GM12878 (cell line): ENCODE measurements around the gene RBPJ. TPM values are rescaled to one million over a fixed set of nuclear protein-coding genes. Genes with fewer than 3 reads are reported as not detected.

Experiments
- ATAC-seq: fragments of 200-7000 bp; cut with Tn5 transposase; 3 replicates; pipeline ENCODE4 v1.9.1; 2020; ENCODE audit warnings: mild to moderate bottlenecking, moderate library complexity
- BruUV-seq: library from RNA; stranded (reverse); fragments of 400-500 nt; replicated peaks from 2 replicates; lab custom pipeline; 2021; lab: Mats Ljungman, UMichigan
- CTCF ChIA-PET: fragments of 300-600 bp; sonication (Branson Sonifier 250); formaldehyde crosslinking; extraction: SDS; loops from one replicate; lab custom pipeline; 2021; ENCODE audit warnings: inconsistent platforms; lab: Yijun Ruan, JAX
- POLR2A ChIA-PET: fragments of 350-600 bp; formaldehyde crosslinking; extraction: SDS; loops from one replicate; lab custom pipeline; 2021; ENCODE audit warnings: inconsistent platforms; lab: Charles Lee
- RAD21 ChIA-PET: fragments of 300-600 bp; sonication (Branson Sonifier 250); formaldehyde crosslinking; loops from one replicate; lab custom pipeline; 2023; ENCODE audit warnings: antibody characterized with exemption; ENCODE audit not compliant: unreplicated experiment; lab: Charles Lee
- SMC1A ChIA-PET: fragments of 300-600 bp; sonication (Branson Sonifier 250); formaldehyde crosslinking; loops from one replicate; lab custom pipeline; 2023; ENCODE audit not compliant: unreplicated experiment, uncharacterized antibody; lab: Charles Lee
- DNase-seq: peaks from one replicate; pipeline ENCODE4 v3.0.0-alpha.2; 2011; ENCODE audit warnings: low read depth, low spot score
- FAIRE-seq: peaks from 3 replicates; lab custom pipeline; 2011; peaks lifted over from hg19 to GRCh38; lab: Jason Lieb, UNC
- H2AFZ ChIP-seq: 2 replicates; pipeline ENCODE4 v1.6.0; 2011; ENCODE audit warnings: low read depth, low read length, control low read depth; ENCODE audit not compliant: control insufficient read depth
- H3K27ac ChIP-seq: 2 replicates; pipeline ENCODE4 v1.5.1; 2011; ENCODE audit warnings: control low read depth; ENCODE audit not compliant: control insufficient read depth, insufficient read depth
- H3K27me3 ChIP-seq, 2 experiments: replicated peaks in 1 of 2; 2 replicates each; pipeline versions ENCODE4 v1.6.0 to v1.6.1; 2011; ENCODE audit warnings: low read length in 1 of 2; ENCODE audit not compliant: control insufficient read depth in 2 of 2, insufficient read depth in 2 of 2
- H3K36me3 ChIP-seq, 2 experiments: 2 replicates each; pipeline ENCODE4 v1.5.1; 2011; ENCODE audit warnings: low read length in 1 of 2; ENCODE audit not compliant: control insufficient read depth in 2 of 2, insufficient read depth in 2 of 2
- H3K4me1 ChIP-seq: 2 replicates; pipeline ENCODE4 v1.6.1; 2011; ENCODE audit warnings: mild to moderate bottlenecking, low read length, moderate library complexity, mixed read lengths; ENCODE audit not compliant: control insufficient read depth, insufficient read depth
- H3K4me2 ChIP-seq: 2 replicates; pipeline ENCODE4 v1.6.0; 2011; ENCODE audit warnings: control low read depth; ENCODE audit not compliant: control insufficient read depth, insufficient read depth
- H3K4me3 ChIP-seq: fragments of 200-600 bp; sonication (generic); 2 replicates; pipeline ENCODE4 v1.5.1; 2016
- H3K79me2 ChIP-seq: 2 replicates; pipeline ENCODE4 v1.6.0; 2011; ENCODE audit warnings: low read length; ENCODE audit not compliant: control insufficient read depth, insufficient read depth
- H3K9ac ChIP-seq: 2 replicates; pipeline ENCODE4 v1.8.0; 2011; ENCODE audit warnings: low read length, control low read depth, mixed read lengths; ENCODE audit not compliant: control insufficient read depth, insufficient read depth
- H3K9me3 ChIP-seq: replicated peaks from 3 replicates; pipeline ENCODE4 v1.5.1; 2011; ENCODE audit warnings: mild to moderate bottlenecking, low read length; ENCODE audit not compliant: control insufficient read depth, insufficient read depth
- H4K20me1 ChIP-seq: 2 replicates; pipeline ENCODE4 v1.6.0; 2011; ENCODE audit not compliant: control insufficient read depth, insufficient read depth
- BMI1 ChIP-seq: fragments of 450-650 bp; IDR thresholded peaks from 2 replicates; pipeline ENCODE4 v1.6.1; 2016; ENCODE audit warnings: mild to moderate bottlenecking, moderate library complexity, borderline replicate concordance
- ELK1 ChIP-seq: IDR thresholded peaks from 2 replicates; pipeline ENCODE4 v1.6.1; 2012; ENCODE audit warnings: low read depth, low read length, improper control_type of control experiment
- HDAC2 ChIP-seq: fragments of 200-600 bp; sonication (generic); IDR thresholded peaks from 2 replicates; pipeline ENCODE4 v1.6.1; 2017
- JUND ChIP-seq: IDR thresholded peaks from 2 replicates; pipeline ENCODE4 v1.6.1; 2012; ENCODE audit warnings: low read depth, mild to moderate bottlenecking, low read length, improper control_type of control experiment, moderate library complexity
- KAT2A ChIP-seq: conservative IDR thresholded peaks from 2 replicates; pipeline ENCODE4 v1.6.1; 2011; ENCODE audit warnings: low read depth, low read length; ENCODE audit not compliant: control insufficient read depth
- KLF5 ChIP-seq: fragments of 450-650 bp; IDR thresholded peaks from 2 replicates; pipeline ENCODE4 v1.6.1; 2014; ENCODE audit warnings: mild to moderate bottlenecking; ENCODE audit not compliant: partially characterized antibody
- MYB ChIP-seq: fragments of 150-350 bp; IDR thresholded peaks from 2 replicates; pipeline ENCODE4 v1.6.1; 2014; ENCODE audit warnings: mild to moderate bottlenecking, low read depth, low read length, borderline replicate concordance
- POLR2AphosphoS2 ChIP-seq: IDR thresholded peaks from 2 replicates; pipeline ENCODE4 v1.6.1; 2011; ENCODE audit warnings: low read depth, mild to moderate bottlenecking, low read length, improper control_type of control experiment, moderate library complexity
- RB1 ChIP-seq: fragments of 450-650 bp; formaldehyde crosslinking; IDR thresholded peaks from 2 replicates; pipeline ENCODE4 v1.6.1; 2017; ENCODE audit warnings: mild to moderate bottlenecking, borderline replicate concordance
- TCF7 ChIP-seq: IDR thresholded peaks from 2 replicates; pipeline ENCODE4 v1.6.1; 2014; ENCODE audit warnings: antibody characterized with exemption, borderline replicate concordance
- ZBTB4 ChIP-seq: fragments of 450-650 bp; formaldehyde crosslinking; IDR thresholded peaks from 2 replicates; pipeline ENCODE4 v1.4.0; 2022; ENCODE audit warnings: mild to moderate bottlenecking, moderate library complexity
- ZBTB40 ChIP-seq: fragments of 450-650 bp; IDR thresholded peaks from 2 replicates; pipeline ENCODE4 v1.6.1; 2016; ENCODE audit warnings: mild to moderate bottlenecking, moderate library complexity, borderline replicate concordance
- WGBS: methylation state at CpG from one replicate; pipeline ENCODE4 v1.1.6; 2016; ENCODE audit warnings: low lambda C conversion rate; ENCODE audit not compliant: insufficient replicate concordance, insufficient coverage; ENCODE audit errors: missing lambda C conversion rate; 5-methylcytosine and 5-hydroxymethylcytosine counted together
- in situ Hi-C: fragments of 300-500 bp; cut with MboI; formaldehyde crosslinking; loops from 9 replicates; pipeline ENCODE4 v1.14.3; 2018; ENCODE audit warnings: mixed read lengths
- intact Hi-C: fragments of 100-400 bp; cut with micrococcal nuclease; formaldehyde crosslinking; loops from one replicate; pipeline ENCODE4 v1.14.2; 2022; ENCODE audit not compliant: unreplicated experiment
- polyA plus RNA-seq, 11 experiments: library from polyadenylated mRNA; depleted of rRNA in 4 of 11; unstranded in 6 of 11; stranded (reverse) in 5 of 11; fragments of >200 nt; fragmentation: Nextera tagmentation in 4 of 11; fragmentation: Illumina TruSeq in 1 of 11; extraction: Ambion mirVana in 4 of 11; extraction: Trizol in 1 of 11; gene quantifications; 1 replicate in 1 of 11; 2 replicates in 10 of 11; pipeline versions ENCODE4 v1.2.1 to v1.2.3, GENCODE V29; 2011 to 2016; ENCODE audit warnings: inconsistent platforms in 2 of 11, missing spikeins in 2 of 11, low read depth in 1 of 11
- total RNA-seq, 4 experiments: library from RNA; depleted of rRNA in 3 of 4; stranded (reverse); fragments of >200 nt in 3 of 4; fragmentation: Illumina TruSeq in 1 of 4; extraction: Trizol in 1 of 4; gene quantifications; 2 replicates each; pipeline versions ENCODE4 v1.2.1 to v1.2.3, GENCODE V29; 2013 to 2021

RBPJ gene
- total and polyA plus RNA-seq, 10 of the 15 experiments (the other 5 are each of a cell fraction or from before 2014, with no cell fraction given): 24.5 to 87.6 (median 41.6) TPM

- ChIA-PET POLR2A (interaction anchor here (0.6 kb wide), 1 partner anchor 42 kb away, joined by 3 read pairs; no protein-coding TSS in a partner anchor), CTCF (no interaction called here), SMC1A (interaction anchor here (0.6 to 1.3 kb wide), 3 partner anchors 23 to 330 kb away, joined by 3 read pairs; no protein-coding TSS in a partner anchor), RAD21 (interaction anchor here (0.9 to 1.1 kb wide), 2 partner anchors 34 to 186 kb away, joined by 3 read pairs; no protein-coding TSS in a partner anchor)
- no peak overlapping the region for H2AFZ ChIP-seq
- no peak overlapping the region for H3K27ac ChIP-seq
- H3K9me3 ChIP-seq: no peaks in the 10 kb centered on the region
- H3K9ac ChIP-seq: no peak overlapping the region
- no peaks in the 10 kb centered on the region for H4K20me1 ChIP-seq
- H3K27me3 ChIP-seq: no peaks in the 10 kb centered on the region; a peak in 1 of 4 replicates
- no peaks in the 10 kb centered on the region for H3K79me2 ChIP-seq
- no TSS peak for BruUV-seq
- H3K4me3 ChIP-seq: no peak overlapping the region
- intact Hi-C loops: no loop called here
- no peak for DNase-seq
- no peak for ATAC-seq
- in situ Hi-C loops: no loop called here
- H3K4me1 ChIP-seq: peaks cover 5% of the 10 kb centered on the region
- FAIRE-seq: peak; percentile 47
- TF ChIP-seq TCF7: no peak
- TF ChIP-seq RB1: no peak
- TF ChIP-seq POLR2AphosphoS2: no peak
- TF ChIP-seq ZBTB4 (CRISPR knock-in tag): no peak
- TF ChIP-seq HDAC2: no peak
- no peak for TF ChIP-seq ZBTB40
- no peak for TF ChIP-seq ELK1
- no peak for TF ChIP-seq KAT2A
- no peak for TF ChIP-seq KLF5
- no peak for TF ChIP-seq JUND
- no peak for TF ChIP-seq MYB
- TF ChIP-seq BMI1: no peak
- no peaks in the 10 kb centered on the region for H3K36me3 ChIP-seq
- 65% methylated on average over 10 of the region's 10 CpGs for WGBS
- no peak overlapping the region for H3K4me2 ChIP-seq
Observed at GRCh38 chr4:26272654-26273615, 47.9 kb upstream of the RBPJ start.
